CD14-positive monocyte (primary cell): ENCODE results near the gene MMP26. TPM values are rescaled to one million over a fixed set of nuclear protein-coding genes. Genes with fewer than 3 reads are reported as not detected.

ENCODE experiments used
- DNase-seq, 3 donors: peaks; one replicate each; pipeline ENCODE4 v3.0.0-alpha.2; 2011 to 2022
- H2AFZ ChIP-seq: 2 replicates; pipeline ENCODE4 v1.6.0; 2012; ENCODE audit warnings: mild to moderate bottlenecking, low read depth, low read length, inconsistent platforms; ENCODE audit not compliant: insufficient read depth, poor library complexity, severe bottlenecking
- H3K27ac ChIP-seq, 2 donors: 1 replicate in 1 of 2; 2 replicates in 1 of 2; pipeline ENCODE4 v1.5.1; 2012 to 2013; ENCODE audit warnings: low read length in 2 of 2, control low read depth in 1 of 2, inconsistent platforms in 1 of 2, low read depth in 1 of 2, mild to moderate bottlenecking in 1 of 2
- H3K27me3 ChIP-seq, 2 donors: one replicate each; pipeline versions ENCODE4 v1.6.0 to v1.6.1; 2011 to 2013; ENCODE audit warnings: low read length in 2 of 2; ENCODE audit not compliant: control insufficient read depth in 2 of 2, insufficient read depth in 2 of 2
- H3K36me3 ChIP-seq, 2 donors: replicated peaks in 1 of 2; 1 replicate in 1 of 2; 2 replicates in 1 of 2; pipeline versions ENCODE4 v1.5.1 to v1.6.1; 2012 to 2013; ENCODE audit warnings: low read length in 2 of 2, control low read depth in 1 of 2, inconsistent platforms in 1 of 2, mild to moderate bottlenecking in 1 of 2; ENCODE audit not compliant: insufficient read depth in 2 of 2, control insufficient read depth in 1 of 2
- H3K4me1 ChIP-seq, 2 donors: 1 replicate in 1 of 2; 2 replicates in 1 of 2; pipeline versions ENCODE4 v1.5.1 to v1.6.1; 2012 to 2013; ENCODE audit warnings: low read length in 2 of 2, control low read depth in 1 of 2, inconsistent platforms in 1 of 2, mild to moderate bottlenecking in 1 of 2, moderate library complexity in 1 of 2; ENCODE audit not compliant: insufficient read depth in 2 of 2, control insufficient read depth in 1 of 2
- H3K4me2 ChIP-seq: replicated peaks from 2 replicates; pipeline ENCODE3; 2012; ENCODE audit warnings: low read length, moderate library complexity, mild to moderate bottlenecking; ENCODE audit not compliant: poor library complexity, severe bottlenecking; ENCODE audit errors: extremely low read depth
- H3K4me3 ChIP-seq, 3 experiments: fragments of 200-600 bp in 1 of 3; sonication (generic) in 1 of 3; replicated peaks in 1 of 3; 1 replicate in 2 of 3; 2 replicates in 1 of 3; pipeline ENCODE4 v1.5.1; 2011 to 2013; ENCODE audit warnings: low read length in 3 of 3, mild to moderate bottlenecking in 3 of 3, control low read depth in 2 of 3, low read depth in 2 of 3, inconsistent platforms in 1 of 3, moderate library complexity in 1 of 3
- H3K79me2 ChIP-seq: 2 replicates; pipeline ENCODE4 v1.6.0; 2012; ENCODE audit warnings: mild to moderate bottlenecking, control low read depth, inconsistent platforms, low read length, moderate library complexity; ENCODE audit not compliant: insufficient read depth
- H3K9ac ChIP-seq: 2 replicates; pipeline ENCODE4 v1.6.0; 2017; ENCODE audit warnings: low read length, mild to moderate bottlenecking; ENCODE audit not compliant: insufficient read depth, poor library complexity, severe bottlenecking
- H3K9me3 ChIP-seq, 2 donors: replicated peaks in 1 of 2; 1 replicate in 1 of 2; 2 replicates in 1 of 2; pipeline versions ENCODE4 v1.5.1 to v1.6.1; 2012 to 2013; ENCODE audit warnings: low read length in 2 of 2, control low read depth in 1 of 2; ENCODE audit not compliant: control insufficient read depth in 1 of 2, insufficient read depth in 1 of 2
- H4K20me1 ChIP-seq: 2 replicates; pipeline ENCODE4 v1.6.0; 2012; ENCODE audit warnings: mild to moderate bottlenecking, low read length, control low read depth, moderate library complexity; ENCODE audit not compliant: insufficient read depth
- H3K27ac Mint-ChIP-seq, 7 donors: one replicate each; pipeline ENCODE4 v1.8.0; 2020; ENCODE audit warnings: mild to moderate bottlenecking in 7 of 7, mixed read lengths in 7 of 7, moderate library complexity in 6 of 7, inconsistent platforms in 2 of 7
- H3K27me3 Mint-ChIP-seq, 3 donors: one replicate each; pipeline ENCODE4 v1.8.0; 2021 to 2022; ENCODE audit warnings: low read depth in 3 of 3, mild to moderate bottlenecking in 3 of 3, mixed read lengths in 3 of 3, moderate library complexity in 3 of 3, inconsistent platforms in 1 of 3
- H3K36me3 Mint-ChIP-seq, 2 donors: one replicate each; pipeline ENCODE4 v1.8.0; 2020; ENCODE audit warnings: mixed read lengths in 2 of 2, inconsistent platforms in 1 of 2, mild to moderate bottlenecking in 1 of 2
- H3K4me1 Mint-ChIP-seq: one replicate; pipeline ENCODE4 v1.8.0; 2020; ENCODE audit warnings: mild to moderate bottlenecking, mixed read lengths
- H3K4me3 Mint-ChIP-seq, 2 donors: one replicate each; pipeline ENCODE4 v1.8.0; 2020; ENCODE audit warnings: mild to moderate bottlenecking in 2 of 2, mixed read lengths in 2 of 2, moderate library complexity in 1 of 2
- H3K9me3 Mint-ChIP-seq, 7 donors: one replicate each; pipeline ENCODE4 v1.8.0; 2020 to 2022; ENCODE audit warnings: mixed read lengths in 7 of 7, mild to moderate bottlenecking in 6 of 7, moderate library complexity in 6 of 7, inconsistent platforms in 2 of 7
- CTCF ChIP-seq: fragments of 200-600 bp; IDR thresholded peaks from one replicate; pipeline ENCODE4 v1.8.0; 2022; ENCODE audit warnings: antibody characterized with exemption, mild to moderate bottlenecking
- WGBS: methylation state at CpG from one replicate; pipeline ENCODE4 v1.1.5; 2013; ENCODE audit warnings: missing lambda C conversion rate; ENCODE audit not compliant: insufficient coverage; 5-methylcytosine and 5-hydroxymethylcytosine counted together
- intact Hi-C, 2 donors: fragments of 100-400 bp; cut with micrococcal nuclease; formaldehyde crosslinking; loops; one replicate each; pipeline versions ENCODE4 v1.15.0 to v1.15.1; 2023
- polyA plus RNA-seq, 3 donors: library from polyadenylated mRNA; depleted of rRNA in 1 of 3; unstranded in 2 of 3; stranded (reverse) in 1 of 3; fragments of 300-500 nt in 2 of 3; fragments of >200 nt in 1 of 3; fragmentation: Illumina TruSeq in 2 of 3; gene quantifications; 1 replicate in 2 of 3; 2 replicates in 1 of 3; pipeline ENCODE4 v1.2.3, GENCODE V29; 2012 to 2021

The MMP26 gene
- polyA plus RNA-seq, 3 donors, result not detected

- intact Hi-C loops, result no loop called here
- no peak within 1 kb of the TSS for H3K27ac Mint-ChIP-seq
- no CpG with 5 or more reads among the region's 3 CpGs for WGBS
Measured at GRCh38 chr11:4697585-4697984, 7.0 kb upstream of the MMP26 start, which contains the start of gene OR51E2. Gene OR51E2, minus strand, starts transcription at chr11:4697853. Its CDS starts 15,142 bp downstream, at chr11:4682711.

GRCh38 chr11:4699697-4700435 is 4.7 kb upstream of the MMP26 start:
- Histone ChIP-seq H3K9me3 (no peaks in the 10 kb centered on the region), H3K9ac (no peak overlapping the region), H3K27me3 (peaks cover 2% of the 10 kb centered on the region in 2 donors), H3K4me3 (no peak overlapping the region), H3K4me1 (no peaks in the 10 kb centered on the region), H3K27ac (no peak overlapping the region), H4K20me1 (no peaks in the 10 kb centered on the region), H2AFZ (no peak overlapping the region), H3K4me2 (no peak overlapping the region), H3K79me2 (no peaks in the 10 kb centered on the region), H3K36me3 (no peaks in the 10 kb centered on the region)
- WGBS, result 100% methylated on average over 2 of the region's 3 CpGs
- no peak overlapping the region for H3K27ac Mint-ChIP-seq
- no peak for DNase-seq
- H3K4me1 Mint-ChIP-seq, result no peaks in the 10 kb centered on the region
- H3K9me3 Mint-ChIP-seq, result no peaks in the 10 kb centered on the region
- H3K4me3 Mint-ChIP-seq, result no peak overlapping the region
- intact Hi-C loops, result no loop called here
- H3K36me3 Mint-ChIP-seq, result no peaks in the 10 kb centered on the region
- peaks cover 0 to 2% (median 0%) of the 10 kb centered on the region in 3 donors for H3K27me3 Mint-ChIP-seq
- TF ChIP-seq CTCF, result no peak

More at GRCh38 chr11:4697585-4697984, 7.0 kb upstream of the MMP26 start, which contains the start of gene OR51E2:
- no peak within 1 kb of the TSS for H2AFZ ChIP-seq
- TF ChIP-seq CTCF, result no peak
- Mint-ChIP-seq H3K4me3 (no peak within 1 kb of the TSS), H3K4me1 (no peaks in the 10 kb centered on the region), H3K36me3 (no peaks in the 10 kb centered on the region), H3K9me3 (peaks cover 0 to under 1% (median 0%) of the 10 kb centered on the region in 7 donors), H3K27me3 (peaks cover 0 to 2% (median 0%) of the 10 kb centered on the region in 3 donors)
- H3K4me2 ChIP-seq, result no peak within 1 kb of the TSS
- no peaks in the 10 kb centered on the region for H3K36me3 ChIP-seq
- H3K9ac ChIP-seq, result no peak within 1 kb of the TSS
- H3K79me2 ChIP-seq, result no peaks in the 10 kb centered on the region
- H3K4me1 ChIP-seq, result no peaks in the 10 kb centered on the region
- no peaks in the 10 kb centered on the region for H3K9me3 ChIP-seq
- H3K27me3 ChIP-seq, result peaks cover 2% of the 10 kb centered on the region in 2 donors
- H3K4me3 ChIP-seq, result no peak within 1 kb of the TSS
- H4K20me1 ChIP-seq, result no peaks in the 10 kb centered on the region
- DNase-seq, result no peak
- no peak within 1 kb of the TSS for H3K27ac ChIP-seq
